Fibroblast of the aortic adventitia (primary cell): ENCODE measurements around the gene RELB. TPM values are rescaled to one million over a fixed set of nuclear protein-coding genes. Genes with fewer than 3 reads are reported as not detected.
A peak's percentile ranks its signal among the peaks of the same experiment; 100 is the strongest.

Source experiments
- DNase-seq: peaks from one replicate; pipeline ENCODE4 v3.0.0-alpha.2; 2010; ENCODE audit warnings: low read depth
- H3K4me3 ChIP-seq: 2 replicates; pipeline ENCODE4 v1.5.1; 2011; ENCODE audit warnings: low read depth, mild to moderate bottlenecking, control low read depth, low read length, moderate library complexity
- total RNA-seq: library from RNA; depleted of rRNA; stranded (reverse); fragments of >200 nt; gene quantifications from 2 replicates; pipeline ENCODE4 v1.2.3, GENCODE V29; 2012; ENCODE audit warnings: low replicate concordance
- TF ChIP-seq, protein P1 (sequence below): IDR thresholded peaks from 2 replicates; pipeline ENCODE4 v1.5.1; 2011; ENCODE audit warnings: mild to moderate bottlenecking, low read length, control low read depth, inconsistent platforms; ENCODE audit not compliant: insufficient read depth

The RELB gene
- total RNA-seq, 1 donor = 5.9 TPM

DNA sequence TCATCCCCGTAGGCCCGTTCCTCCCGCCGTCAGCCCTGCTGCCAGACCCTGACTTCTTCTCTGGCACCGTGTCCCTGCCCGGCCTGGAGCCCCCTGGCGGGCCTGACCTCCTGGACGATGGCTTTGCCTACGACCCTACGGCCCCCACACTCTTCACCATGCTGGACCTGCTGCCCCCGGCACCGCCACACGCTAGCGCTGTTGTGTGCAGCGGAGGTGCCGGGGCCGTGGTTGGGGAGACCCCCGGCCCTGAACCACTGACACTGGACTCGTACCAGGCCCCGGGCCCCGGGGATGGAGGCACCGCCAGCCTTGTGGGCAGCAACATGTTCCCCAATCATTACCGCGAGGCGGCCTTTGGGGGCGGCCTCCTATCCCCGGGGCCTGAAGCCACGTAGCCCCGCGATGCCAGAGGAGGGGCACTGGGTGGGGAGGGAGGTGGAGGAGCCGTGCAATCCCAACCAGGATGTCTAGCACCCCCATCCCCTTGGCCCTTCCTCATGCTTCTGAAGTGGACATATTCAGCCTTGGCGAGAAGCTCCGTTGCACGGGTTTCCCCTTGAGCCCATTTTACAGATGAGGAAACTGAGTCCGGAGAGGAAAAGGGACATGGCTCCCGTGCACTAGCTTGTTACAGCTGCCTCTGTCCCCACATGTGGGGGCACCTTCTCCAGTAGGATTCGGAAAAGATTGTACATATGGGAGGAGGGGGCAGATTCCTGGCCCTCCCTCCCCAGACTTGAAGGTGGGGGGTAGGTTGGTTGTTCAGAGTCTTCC is 36.3 kb downstream of the RELB start:
- no peak overlapping the region for H3K4me3 ChIP-seq
- TF ChIP-seq, protein P1, sequence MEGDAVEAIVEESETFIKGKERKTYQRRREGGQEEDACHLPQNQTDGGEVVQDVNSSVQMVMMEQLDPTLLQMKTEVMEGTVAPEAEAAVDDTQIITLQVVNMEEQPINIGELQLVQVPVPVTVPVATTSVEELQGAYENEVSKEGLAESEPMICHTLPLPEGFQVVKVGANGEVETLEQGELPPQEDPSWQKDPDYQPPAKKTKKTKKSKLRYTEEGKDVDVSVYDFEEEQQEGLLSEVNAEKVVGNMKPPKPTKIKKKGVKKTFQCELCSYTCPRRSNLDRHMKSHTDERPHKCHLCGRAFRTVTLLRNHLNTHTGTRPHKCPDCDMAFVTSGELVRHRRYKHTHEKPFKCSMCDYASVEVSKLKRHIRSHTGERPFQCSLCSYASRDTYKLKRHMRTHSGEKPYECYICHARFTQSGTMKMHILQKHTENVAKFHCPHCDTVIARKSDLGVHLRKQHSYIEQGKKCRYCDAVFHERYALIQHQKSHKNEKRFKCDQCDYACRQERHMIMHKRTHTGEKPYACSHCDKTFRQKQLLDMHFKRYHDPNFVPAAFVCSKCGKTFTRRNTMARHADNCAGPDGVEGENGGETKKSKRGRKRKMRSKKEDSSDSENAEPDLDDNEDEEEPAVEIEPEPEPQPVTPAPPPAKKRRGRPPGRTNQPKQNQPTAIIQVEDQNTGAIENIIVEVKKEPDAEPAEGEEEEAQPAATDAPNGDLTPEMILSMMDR = no peak
- DNase-seq = no peak

DNA sequence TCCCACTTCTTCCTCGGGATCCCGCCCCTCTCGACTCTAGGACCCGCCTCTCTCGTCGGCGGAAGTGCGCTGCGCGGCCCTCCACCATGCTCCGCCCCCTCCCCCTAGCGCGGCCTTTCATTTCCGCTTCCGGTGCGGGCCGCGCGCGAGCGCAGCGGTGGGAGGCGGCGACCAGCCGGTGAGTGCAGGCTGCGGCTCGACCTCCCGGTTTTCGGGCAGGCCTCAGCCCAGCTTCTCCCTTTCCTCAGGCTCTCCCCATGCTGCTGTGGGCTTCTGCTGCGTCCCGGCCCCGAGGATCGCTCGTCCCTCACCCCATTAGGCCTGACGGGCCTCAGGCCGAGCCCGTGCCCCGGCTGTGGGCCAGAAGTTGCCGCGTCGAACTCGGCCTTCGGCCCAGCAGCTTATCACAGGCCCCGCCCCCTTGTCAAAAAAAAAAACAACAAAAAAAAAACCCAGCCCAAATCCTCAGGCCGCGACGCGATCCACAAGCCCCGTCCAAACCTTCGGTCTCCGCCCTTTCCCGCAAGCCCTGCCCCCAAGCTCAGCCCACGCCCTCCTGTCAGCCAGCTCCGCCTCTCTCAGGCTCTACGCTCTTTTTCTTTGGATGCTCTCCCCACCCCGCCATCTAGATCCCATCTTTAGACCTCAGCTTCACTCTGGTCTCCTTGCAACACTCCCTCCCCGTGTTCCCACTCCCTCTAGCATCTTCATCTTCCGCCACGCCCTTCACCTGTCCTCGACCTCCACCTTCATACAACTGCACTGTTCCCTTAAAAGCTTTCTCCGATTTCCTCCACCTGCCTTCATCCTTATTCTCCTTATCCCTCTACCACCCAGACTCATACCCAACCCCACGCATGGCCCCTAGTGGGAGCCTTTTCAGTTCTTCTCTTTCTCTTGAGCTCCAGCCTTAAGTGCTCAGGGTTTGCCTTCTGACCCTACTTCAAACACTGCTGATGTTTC is 37.9 kb downstream of the RELB start, which contains the start of gene CLASRP:
Gene CLASRP, plus strand, starts transcription at position 115 of the 963 bp plus-strand sequence. CDS start 1,168 bp downstream, outside the sequence.
- peak within 1 kb of the TSS; percentile 91 for H3K4me3 ChIP-seq
- TF ChIP-seq, protein P1 = no peak
- DNase-seq = peak; percentile 92

DNA sequence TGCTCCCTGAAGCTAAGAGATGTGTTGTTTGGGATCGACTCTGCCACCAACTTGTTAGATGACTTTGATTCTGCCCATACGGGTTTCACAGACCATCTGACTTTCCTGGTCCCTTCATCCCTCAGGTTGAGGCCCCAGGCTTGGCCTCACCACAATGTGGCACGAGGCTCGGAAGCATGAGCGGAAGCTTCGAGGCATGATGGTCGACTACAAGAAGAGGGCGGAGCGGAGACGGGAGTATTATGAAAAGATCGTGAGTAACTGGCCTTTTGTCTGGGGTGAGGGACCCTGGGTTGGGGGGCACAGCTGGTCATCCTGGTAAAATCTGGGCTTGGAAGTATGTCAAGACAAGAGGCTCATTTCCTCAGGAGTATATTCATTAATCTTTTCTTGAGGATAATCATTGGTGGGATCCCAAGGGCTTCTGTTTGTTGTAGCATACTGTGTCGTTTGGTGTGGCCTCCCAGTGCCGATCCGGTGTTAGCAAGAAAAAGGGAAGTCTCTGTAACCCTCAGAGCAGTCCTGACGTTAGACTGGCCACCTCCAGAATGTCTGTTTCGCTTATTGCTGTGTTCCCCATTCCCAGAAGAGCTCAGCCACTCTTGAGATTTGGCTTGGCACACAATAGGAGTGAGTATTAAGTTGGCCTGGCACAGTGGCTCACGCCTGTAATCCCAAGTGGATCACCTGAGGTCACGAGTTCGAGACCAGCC is 39.0 kb downstream of the RELB start:
- DNase-seq = no peak
- TF ChIP-seq, protein P1 = no peak
- peak overlapping the region; percentile 91 for H3K4me3 ChIP-seq

DNA sequence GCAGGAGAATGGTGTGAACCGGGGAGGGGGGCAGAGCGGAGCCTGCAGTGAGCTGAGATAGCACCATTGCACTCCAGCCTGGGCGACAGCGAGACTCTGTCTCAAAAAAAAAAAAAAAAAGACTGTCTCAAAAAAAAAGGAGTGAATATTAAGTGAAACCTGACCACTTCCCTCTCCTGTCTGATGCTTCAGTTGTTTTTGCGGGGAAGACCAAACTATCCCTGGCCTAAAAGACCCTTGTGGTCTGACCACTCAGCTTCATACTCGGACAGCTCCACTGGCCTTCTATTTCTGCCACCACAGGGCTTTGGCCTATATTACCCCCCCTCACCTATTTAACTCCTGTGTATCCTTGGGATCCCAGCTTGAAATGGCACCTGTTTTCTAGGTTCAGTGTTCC is 39.9 kb downstream of the RELB start:
- H3K4me3 ChIP-seq = no peak overlapping the region
- TF ChIP-seq, protein P1 = no peak
- no peak for DNase-seq

DNA sequence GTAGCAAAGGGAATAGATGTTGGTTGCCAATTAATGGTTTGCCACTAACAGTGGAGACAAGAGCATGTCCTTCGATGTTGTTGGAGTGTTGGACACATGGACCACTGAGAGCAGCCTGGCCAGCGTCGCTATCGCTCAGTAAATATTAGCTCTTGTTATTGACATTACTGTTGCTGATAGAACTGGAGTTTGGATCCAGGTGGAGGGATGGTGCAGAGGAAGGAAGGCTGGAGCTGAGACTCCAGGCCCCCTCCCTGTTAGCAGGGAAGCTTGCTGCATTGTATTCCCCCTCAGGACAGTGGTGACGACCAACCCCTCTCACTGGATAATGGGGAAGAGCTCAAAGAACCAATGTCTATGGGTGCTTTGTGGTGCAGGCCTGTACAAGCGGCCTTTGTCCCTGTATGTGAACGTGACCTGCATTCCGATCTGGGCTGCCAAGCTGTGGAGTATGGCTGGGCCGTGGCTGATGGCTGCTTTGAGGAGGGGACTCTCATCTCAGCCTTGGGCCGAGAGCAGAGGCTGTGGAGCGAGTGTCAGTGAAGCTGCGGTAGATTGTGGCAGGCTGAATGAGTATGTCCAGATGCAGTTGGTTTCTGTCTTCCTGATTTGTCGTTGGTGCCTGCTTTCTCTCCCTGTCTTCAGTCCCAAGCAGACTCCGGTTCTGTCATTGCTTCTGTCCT is 44.5 kb downstream of the RELB start:
- no peak for DNase-seq
- no peak overlapping the region for H3K4me3 ChIP-seq
- TF ChIP-seq, protein P1 = no peak

DNA sequence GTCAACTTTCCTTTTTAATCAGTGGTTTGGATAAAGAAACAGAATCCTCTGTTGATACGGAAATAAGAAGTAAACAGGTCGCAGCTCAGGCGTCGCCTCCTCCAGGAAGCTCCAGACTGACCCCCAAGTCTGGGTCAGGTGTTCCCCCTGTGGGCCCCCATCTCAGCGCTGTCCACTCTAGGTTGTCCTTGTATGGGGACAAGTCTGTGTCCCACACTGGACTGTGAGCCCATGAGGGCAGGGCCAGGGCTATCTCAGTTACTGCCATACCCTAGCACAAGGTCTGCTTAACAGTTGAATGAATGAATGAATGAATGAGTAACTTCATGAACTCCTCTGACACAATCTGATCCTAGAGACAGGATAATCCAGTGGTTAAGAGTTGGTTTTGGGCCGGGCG is 45.1 kb downstream of the RELB start:
- no peak overlapping the region for H3K4me3 ChIP-seq
- DNase-seq = no peak
- TF ChIP-seq, protein P1 = no peak
